G401 (cell line): Measurements from ENCODE around the gene PHACTR3. TPM values are rescaled to one million over a fixed set of nuclear protein-coding genes. Genes with fewer than 3 reads are reported as not detected.

ENCODE experiments used
- DNase-seq: peaks from one replicate; pipeline ENCODE4 v3.0.0-alpha.2; 2015; ENCODE audit warnings: low spot score
- in situ Hi-C: cut with HindIII; loops from 2 replicates; pipeline ENCODE4 v1.10.0; 2016; ENCODE audit warnings: low sequenced_read_pairs, mixed read lengths
- total RNA-seq: library from RNA; depleted of rRNA; stranded (reverse); fragments of >200 nt; shearing (Covaris generic); gene quantifications from 2 replicates; pipeline ENCODE4 v1.2.3, GENCODE V29; 2014

The PHACTR3 gene
- total RNA-seq, 1 experiment from 2014 or later, result not detected

DNA sequence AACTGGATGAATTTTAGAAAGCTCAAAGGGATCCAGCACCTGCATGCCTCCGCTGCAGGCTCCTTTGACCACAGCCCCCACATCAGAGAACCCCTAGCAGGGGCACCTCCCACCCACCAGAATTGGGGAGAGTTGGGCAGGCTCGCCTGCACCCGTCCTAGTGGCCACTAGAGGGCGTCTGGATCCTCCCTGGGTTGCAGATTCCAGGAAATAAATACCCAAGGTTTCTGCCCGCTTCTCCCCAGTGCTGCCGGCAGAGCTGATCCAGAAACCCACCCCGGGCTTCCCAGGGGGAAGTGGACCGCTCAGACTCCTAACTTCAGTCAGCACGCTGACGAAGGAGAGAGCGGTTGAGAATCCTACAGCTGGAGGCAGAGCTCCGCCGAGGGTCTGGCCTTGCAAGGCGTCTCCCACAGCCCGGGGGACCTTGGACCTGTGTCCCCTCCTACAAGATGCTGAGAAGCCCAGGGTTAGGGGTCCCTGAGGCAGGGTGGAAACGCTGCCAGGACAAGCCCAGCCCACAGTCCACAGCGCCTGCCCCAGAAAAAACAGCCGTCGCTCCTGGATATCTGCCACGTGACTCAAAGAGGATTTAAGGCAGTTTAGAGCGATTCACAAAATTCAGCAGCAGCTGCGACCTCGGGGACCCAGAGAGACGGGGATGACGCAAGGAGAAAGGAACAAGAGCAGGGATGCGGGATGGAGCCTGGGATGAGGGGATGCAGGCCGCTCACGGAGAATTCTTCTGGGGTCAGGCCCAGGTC is 32.6 kb upstream of the PHACTR3 start:
- in situ Hi-C loops, result loop anchor here (5.0 kb wide), 1 partner anchor 46 kb away; no protein-coding TSS in a partner anchor
- peak; percentile 83 for DNase-seq

DNA sequence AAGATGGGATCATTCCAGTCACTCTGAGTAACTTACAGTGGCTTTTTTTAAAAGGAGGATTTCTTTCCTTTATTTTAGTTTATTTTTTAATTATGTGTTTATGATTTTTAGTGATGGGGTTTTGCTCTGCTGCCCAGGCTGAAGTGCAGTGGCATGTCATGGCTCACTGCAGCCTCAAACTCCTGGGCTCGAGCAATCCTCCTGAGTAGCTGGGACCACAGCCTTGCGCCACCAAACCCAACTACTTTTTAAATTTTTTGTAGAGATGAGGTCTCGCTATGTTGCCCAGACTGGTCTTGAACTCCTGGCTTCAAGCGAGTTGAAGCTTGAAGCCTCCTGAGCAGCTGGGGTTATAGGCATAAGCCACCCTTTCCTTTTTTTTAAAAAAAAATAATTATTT is 31.8 kb upstream of the PHACTR3 start:
- no peak for DNase-seq
- in situ Hi-C loops, result loop anchor here (5.0 kb wide), 1 partner anchor 45 kb away; no protein-coding TSS in a partner anchor

DNA sequence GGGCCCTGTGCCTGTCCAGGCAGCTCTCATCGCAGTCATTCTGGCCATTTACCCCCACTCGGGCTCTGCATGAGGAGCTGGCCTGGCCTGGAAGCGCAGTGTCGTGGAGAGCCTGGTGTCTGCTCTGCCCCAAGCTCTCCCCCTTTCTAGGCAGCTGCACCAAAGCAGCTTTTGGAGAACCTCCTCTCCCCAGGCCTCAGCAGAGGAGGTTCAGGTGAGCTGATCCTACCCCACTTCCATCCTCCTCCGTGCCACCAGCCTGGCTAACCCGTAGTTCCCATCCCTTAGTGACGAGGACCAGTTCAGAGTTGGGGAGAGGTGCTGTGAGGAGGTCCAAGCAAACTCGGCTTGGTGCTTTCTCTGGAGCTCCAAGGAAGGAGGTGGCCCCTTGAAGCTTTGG is 30.5 kb upstream of the PHACTR3 start:
- DNase-seq, result no peak
- in situ Hi-C loops, result loop anchor here (5.0 kb wide), 1 partner anchor 43 kb away; no protein-coding TSS in a partner anchor

DNA sequence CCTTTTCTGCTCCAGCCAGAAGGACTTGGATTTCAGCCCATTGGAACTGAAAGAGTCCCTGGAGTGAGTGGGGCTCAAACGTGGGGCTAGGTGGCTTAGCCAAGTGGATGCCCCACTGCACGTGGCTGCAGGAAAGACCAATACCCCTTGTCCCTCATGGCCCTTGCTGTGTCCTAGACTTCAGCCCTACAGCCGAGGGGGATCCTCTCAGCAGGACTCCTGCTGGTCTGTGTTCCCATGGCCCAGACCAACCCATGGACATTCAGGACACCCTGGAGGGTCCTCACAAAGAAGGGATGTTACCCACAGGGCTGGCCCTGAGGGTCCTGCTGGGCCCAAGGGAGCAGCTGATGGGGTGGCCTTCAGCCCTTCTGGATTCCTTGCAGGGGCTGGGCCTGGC is 30.0 kb upstream of the PHACTR3 start:
- in situ Hi-C loops, result loop anchor here (5.0 kb wide), 1 partner anchor 43 kb away; no protein-coding TSS in a partner anchor
- DNase-seq, result no peak

DNA sequence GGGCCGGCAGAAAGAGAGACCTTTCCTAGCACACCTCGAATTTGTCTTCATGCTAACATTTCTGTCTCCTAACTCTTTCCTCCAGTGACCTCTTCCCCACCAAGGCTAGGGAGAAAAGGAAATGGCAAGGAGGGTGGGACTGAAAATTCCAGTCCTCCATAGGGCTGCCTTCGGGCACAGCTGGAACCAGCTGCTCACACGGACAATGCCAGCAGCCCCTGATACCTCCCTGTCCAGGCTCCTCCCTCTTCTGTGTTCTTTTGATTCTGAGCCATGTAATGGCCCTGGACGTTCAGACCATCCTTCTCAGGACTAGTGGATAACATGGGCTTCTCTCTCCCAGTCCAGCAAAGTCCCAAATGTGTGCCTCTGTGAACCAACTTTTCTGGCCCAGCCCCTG is 29.1 kb upstream of the PHACTR3 start:
- no peak for DNase-seq
- in situ Hi-C loops, result no loop called here

DNA sequence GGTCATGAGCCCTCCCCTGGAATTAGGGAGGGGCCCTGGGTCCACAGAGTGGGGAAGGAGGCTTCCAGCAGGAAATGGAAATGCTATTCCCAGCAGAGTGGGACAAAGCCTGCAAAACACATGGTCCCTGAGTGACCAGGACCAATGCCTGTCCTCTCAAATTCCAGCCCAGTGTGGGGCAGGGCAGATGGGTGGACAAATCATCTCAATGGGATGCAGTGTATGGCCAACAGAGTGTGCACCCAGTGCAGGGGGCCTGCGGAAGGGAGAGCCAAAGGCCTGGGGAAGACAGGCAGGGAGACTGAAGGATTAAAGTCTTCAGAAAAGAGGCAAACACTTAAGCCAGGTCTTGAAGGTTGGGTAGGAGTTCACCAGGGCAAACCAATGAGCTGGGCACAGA is 28.7 kb upstream of the PHACTR3 start:
- DNase-seq, result no peak
- in situ Hi-C loops, result no loop called here

DNA sequence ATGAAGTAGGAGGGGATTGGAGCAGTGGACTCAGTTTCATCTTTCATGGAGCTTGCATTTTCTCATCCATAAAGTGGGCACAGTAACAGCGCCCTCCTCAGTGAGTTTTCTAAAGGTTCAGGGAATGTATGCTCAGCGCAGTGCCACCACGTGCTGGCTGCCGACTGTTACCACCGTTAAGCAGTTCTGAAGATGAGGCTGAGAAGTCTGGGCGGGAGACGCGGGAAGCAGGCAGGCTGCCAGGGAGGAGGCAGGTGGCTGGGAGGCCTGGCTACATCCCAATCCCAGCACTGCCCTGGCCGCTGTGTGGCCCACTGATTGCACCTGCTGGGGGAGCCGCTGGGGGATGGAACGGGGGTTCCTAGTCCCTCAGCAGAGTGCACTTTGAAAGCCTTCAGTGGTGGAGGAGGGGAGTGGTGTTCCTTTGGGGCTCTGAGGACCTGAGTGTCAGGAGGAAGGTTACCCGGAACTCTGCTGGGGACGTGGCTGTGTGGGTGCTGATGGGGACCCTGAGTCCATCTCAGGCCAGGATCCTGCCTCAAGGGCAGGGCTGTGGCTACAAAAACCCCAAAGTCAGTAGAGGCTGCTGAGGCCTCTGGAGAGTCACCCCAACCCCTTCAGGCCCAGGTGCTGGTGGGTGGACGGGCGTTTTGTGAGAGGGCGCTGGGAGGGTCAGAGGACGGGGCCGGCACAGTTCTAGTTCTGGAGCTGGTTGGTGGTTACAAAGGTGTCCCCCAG is 28.0 kb upstream of the PHACTR3 start:
- in situ Hi-C loops, result no loop called here
- DNase-seq, result peak; percentile 82

DNA sequence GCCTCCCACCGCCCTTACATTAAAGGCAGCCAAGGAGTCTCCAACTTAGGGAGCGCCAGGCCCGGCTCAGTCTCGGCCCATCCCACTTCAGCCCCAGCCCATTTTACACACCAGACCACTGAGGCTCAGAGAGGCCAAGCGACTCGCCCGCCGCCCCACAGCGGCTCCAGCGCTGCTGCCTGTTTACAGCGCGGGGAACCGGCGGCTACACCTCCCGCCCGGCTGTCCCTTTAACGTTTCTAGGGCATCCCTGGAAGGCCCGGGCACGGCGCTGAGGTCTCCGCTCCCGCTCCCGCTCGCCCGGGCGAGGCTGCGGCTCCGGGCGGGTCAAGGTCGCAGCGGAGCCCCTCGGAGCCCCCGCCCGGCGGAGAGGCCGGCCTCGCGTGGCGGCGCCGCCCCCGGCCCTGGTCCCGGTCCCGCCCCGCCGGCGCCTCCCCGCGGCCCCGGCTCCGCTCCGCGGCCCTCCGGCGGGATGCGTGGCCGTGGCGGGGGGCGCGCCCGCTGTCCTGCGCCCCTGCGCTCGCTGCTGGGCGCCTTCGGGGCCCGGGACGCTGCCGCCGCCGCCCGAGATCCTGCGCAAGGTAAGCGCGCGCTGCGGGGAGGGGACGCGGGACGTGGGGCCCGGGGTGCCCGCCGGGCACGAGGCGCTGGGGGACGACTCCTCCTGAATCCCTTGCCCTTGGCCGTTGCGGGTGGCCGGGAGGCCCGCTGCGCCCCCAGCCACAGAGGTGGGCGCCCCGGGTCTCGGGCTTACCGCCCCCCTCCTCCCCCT is 27.1 kb upstream of the PHACTR3 start:
- in situ Hi-C loops, result no loop called here
- no peak for DNase-seq

DNA sequence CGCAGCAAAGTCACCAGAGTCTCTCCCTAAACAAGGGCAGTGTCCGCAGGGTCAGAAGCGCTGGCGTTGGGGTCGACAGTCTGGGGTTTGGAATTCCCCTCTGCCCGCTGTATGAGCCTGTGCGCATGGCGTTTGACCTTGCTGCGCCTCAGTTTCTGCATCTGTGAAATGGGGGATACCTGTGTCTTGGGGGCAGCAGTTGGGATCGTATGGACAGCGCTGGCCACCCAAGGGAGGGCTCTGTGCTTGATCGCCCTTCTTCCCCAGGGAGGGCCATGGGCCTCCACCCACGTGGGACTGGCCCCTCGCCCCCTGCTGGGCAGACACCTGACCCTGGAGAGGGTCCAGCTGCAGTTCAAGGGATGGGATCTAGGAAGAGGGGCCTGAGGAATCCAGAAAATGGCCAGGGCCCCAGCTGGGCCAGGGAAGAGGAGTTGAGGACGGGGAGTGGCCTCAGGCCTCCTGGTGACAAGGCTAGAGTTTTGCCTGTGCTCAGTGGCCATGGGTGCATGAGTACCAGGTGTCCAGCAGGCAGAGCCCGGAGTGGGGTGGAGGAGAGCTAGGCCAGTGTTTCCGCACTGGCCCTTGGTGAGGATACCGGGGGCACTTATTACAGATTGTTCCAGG is 26.4 kb upstream of the PHACTR3 start:
- DNase-seq, result peak; percentile 50
- in situ Hi-C loops, result no loop called here

DNA sequence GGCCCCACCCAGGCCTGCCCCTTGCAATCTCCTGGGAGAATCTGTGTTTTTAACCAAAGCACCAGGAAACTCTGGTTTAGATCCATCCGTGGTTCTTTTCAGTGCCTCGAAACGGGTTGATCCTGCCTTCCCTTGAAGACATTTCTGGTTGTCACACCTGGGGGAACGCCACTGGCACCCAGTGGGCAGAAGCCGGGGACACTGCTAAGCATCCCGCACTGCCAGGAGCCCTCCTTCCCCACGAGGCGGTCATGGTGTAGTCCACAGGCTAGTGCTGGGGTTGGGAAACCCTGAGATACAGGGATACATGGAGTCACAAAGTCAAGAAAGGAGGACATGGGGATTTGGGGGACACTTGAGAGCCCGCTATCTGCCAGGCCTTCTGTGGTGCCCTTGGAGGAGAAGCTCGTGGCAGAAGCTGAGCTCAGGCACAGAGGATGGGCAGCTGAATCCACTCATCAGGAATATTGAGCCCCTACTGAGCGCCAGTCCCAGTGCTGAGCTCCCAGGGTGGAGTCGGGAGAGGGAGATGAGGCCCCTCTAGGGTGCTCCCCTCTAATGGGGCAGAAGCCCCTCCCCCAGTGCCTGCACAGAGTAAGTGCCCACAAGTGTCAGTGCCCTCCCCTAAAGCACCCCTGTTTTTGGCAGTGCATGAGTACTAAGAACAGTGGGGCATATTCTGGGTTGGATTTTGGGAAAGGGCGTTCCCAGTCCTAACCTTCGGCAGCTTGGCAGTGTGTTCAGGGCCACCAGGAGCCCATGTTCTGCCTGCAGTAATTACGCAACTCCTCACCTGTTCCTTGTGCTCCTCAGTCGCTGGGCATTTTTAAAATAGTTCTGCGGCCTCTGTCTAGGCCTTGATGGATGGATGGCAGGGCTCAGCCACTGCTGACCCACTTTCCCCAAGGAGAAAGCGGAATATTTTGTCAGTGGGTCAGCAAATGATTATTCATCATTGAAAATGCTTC is 25.6 kb upstream of the PHACTR3 start:
- peak; percentile 80 for DNase-seq
- in situ Hi-C loops, result no loop called here

DNA sequence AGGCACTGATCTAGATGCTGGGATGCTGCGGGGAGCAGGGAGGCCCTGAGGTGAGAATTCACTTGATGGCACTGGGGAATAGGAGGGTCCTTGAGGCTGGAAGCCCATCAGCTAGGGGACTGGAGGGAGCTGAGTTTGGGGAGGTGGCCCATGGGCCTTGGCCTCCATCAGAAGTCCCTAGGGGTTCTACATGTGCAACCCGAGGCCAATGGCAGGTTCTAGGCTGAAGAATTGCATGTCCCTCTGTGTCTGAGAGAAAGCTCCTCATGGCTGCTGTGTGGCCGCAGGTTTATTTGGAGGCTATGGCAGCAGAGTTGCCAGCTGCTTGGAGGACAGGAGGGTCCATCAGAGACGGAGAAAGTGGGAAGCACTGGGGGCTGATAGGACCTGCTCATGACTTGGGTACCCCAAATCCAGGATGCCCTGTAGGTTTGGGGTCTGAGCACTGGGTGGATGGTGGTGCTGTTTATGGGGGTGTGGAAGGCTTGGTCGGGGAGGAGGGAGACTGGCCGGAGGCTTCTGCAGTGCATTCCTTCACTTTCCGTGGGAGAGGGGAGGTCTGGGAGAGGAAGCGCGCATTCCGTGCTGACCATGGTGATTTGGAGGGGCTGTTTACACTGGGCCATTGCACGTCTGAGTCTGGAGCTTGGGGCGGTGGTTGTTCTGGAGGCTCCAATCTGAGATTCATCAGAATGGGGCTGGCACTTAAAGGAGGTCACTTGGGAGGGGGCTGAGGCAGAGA is 24.8 kb upstream of the PHACTR3 start:
- DNase-seq, result no peak
- in situ Hi-C loops, result no loop called here

DNA sequence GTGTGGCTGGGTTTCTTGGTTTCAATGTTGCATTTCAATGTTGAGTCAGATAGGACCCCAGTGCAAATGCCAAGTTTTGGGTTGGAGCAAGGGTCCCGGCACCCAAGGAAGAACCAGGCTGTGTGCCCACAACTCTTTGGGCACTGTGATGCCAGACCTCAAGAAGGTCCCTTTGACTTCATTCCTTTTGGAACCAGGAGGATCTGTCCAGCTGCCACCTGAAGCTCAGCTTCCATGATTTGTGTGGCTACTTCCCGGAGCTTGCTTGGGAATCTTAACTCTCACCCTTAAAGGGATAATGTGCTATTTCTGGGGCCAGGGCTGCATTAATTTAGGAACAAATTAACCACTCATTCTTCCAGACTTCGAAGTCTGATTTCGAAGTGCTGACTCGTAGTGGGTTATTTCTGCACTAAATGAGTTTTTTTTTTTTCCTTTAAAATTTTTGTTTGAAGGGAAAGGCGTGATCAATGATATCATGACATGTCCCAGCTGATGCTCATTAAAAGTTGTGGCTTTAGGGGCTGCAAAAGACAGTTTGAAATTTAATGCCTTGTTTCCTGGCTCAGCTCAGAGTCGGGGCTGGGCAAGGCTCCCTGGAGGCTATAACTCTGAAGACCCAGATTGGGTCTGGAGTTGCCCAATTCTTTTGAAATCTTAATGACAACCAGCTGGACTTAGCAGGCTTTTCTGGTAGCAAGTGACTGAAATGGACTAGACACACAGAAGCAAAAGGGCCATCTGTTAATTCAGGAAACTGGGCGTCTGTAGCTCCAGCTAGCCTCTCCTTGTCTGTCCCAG is 24.0 kb upstream of the PHACTR3 start:
- in situ Hi-C loops, result no loop called here
- DNase-seq, result peak; percentile 64

DNA sequence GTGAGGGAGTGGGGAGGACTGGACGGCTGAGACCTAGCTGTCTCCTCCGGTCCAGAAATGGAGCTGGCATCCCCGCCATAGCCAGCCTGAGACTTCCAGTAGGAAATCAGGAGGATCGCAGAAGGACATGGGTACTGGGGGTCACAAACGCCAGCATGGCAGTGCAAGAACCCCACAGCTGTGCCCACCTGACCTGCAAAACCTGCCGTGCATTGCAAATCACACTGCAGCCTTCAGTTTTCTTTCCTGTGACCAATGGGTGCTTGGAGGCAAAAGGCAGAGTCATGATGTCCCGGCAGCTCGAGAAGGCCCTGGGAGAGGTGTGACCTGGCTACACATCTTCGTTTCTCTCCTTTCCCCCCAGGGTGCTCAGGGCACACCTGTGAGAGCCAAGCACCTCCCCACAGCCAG is 23.3 kb upstream of the PHACTR3 start:
- in situ Hi-C loops, result no loop called here
- no peak for DNase-seq

DNA sequence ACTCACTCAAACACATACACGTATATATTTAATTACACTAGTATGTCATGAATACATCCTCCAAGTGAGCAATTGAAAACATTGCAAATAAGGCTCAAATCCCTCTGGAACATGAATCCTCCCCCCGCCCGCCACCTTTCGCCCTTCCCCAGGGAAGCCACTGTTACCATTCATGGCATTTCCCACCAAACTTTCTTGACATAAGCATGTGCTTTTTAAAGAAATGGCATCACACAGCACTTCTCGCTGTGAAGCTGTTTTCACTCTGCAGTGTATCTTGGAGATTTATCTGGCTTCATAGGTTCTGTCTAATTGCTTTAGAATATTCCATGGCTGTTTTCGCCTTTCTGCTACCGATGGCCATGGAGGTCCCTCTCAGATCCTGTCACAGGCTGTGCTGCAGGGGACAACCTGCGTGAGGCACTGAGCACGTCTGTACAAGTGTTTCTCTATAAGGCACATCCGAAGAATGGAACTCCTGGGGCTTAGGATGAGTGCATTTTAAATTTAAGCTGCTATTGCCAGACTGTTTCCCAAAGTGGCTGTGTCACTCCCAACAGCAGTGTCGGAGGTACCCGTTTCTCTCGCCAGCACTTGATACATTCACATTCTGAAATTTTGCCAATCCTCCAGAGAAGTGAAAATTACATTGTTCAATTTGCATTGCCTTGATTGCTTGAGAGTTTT is 22.2 kb upstream of the PHACTR3 start:
- in situ Hi-C loops, result no loop called here
- DNase-seq, result peak; percentile 64

DNA sequence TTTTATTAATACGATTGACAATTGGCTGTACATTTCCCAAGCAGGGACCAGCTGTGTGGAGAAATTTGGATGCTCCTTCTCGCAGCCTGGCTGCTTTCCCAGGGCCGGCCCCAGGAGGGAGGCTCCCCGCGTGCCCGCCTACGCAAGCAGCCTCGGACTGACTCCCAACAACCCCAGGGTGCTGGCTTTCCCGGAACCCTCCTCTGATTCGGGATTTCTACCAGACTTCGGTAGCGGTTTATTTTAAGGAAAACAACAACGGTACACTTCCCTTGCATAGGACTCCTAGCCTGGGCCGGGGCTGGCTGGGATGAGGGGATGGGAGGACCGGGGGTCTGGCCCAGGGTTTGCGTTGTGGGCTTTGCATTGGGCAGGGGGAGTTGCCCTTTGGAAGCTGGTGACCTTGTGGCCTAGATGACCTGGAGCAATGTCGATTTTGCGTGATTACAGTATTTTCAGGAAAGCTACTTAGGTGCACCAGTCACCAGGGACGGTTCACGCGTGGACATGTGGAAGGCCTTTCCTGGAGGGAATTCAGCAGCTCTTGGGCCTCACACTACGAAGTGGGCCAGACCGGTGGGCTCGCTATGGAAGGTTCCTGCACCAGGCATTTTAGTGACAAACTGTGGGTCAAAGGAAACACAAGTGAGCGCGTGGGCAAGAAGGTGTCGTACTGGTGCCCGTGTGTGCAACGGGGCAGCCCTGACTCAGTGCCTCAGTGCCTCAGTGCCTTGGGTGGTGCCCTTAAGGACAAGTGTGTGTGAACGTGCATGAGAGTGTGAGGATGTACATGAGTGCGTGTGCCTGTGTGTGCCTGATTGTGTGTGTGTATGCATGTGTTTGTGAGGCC is 20.7 kb upstream of the PHACTR3 start:
- DNase-seq, result no peak
- in situ Hi-C loops, result no loop called here
